ENCODE measurements around the gene PTPRJ. TPM values are rescaled to one million over a fixed set of nuclear protein-coding genes. Genes with fewer than 3 reads are reported as not detected.

Gene PTPRJ
- total RNA-seq, 1 donor from 2014 or later: 22.9 TPM

- no peaks in the 10 kb centered on the region for H3K36me3 ChIP-seq (ENCODE audit: insufficient read depth, low read length)
- DNase-seq (ENCODE audit: low read depth): no peak
- H3K9ac ChIP-seq (ENCODE audit: low read length): no peak overlapping the region
- no peak for FAIRE-seq
- Mint-ChIP-seq H3K36me3 (ENCODE audit: low read depth, unreplicated experiment) (no peaks in the 10 kb centered on the region), H3K27me3 (ENCODE audit: low read depth, unreplicated experiment) (no peaks in the 10 kb centered on the region), H3K4me3 (ENCODE audit: unreplicated experiment) (no peak overlapping the region), H3K9me3 (ENCODE audit: unreplicated experiment) (no peaks in the 10 kb centered on the region), H3K4me1 (ENCODE audit: low read depth, unreplicated experiment) (peaks cover 4% of the 10 kb centered on the region), H3K27ac (ENCODE audit: unreplicated experiment) (no peak overlapping the region)
- H2AFZ ChIP-seq (ENCODE audit: low read depth, low read length): no peak overlapping the region
- H3K27me3 ChIP-seq (ENCODE audit: insufficient read depth, low read length): no peaks in the 10 kb centered on the region
- no peak overlapping the region for H3K27ac ChIP-seq (ENCODE audit: low read depth, low read length)
- no peak overlapping the region for H3K4me3 ChIP-seq (ENCODE audit: insufficient read depth, low read depth, low read length)
- peaks cover 77% of the 10 kb centered on the region for H4K20me1 ChIP-seq (ENCODE audit: insufficient read depth, low read length)
- H3K4me2 ChIP-seq (ENCODE audit: low read length): no peak overlapping the region
- H3K9me3 ChIP-seq (ENCODE audit: insufficient read depth, low read depth, low read length): no peaks in the 10 kb centered on the region
- H3K4me1 ChIP-seq (ENCODE audit: insufficient read depth, low read length): no peaks in the 10 kb centered on the region
- peaks cover 73% of the 10 kb centered on the region for H3K79me2 ChIP-seq (ENCODE audit: insufficient read depth, low read length)
- TF ChIP-seq EZH2 (IDR thresholded peaks at IDR 0.05; ENCODE audit: insufficient read depth, low read length) (no peak), CTCF (IDR thresholded peaks at IDR 0.05; ENCODE audit: insufficient read depth, low read depth, low read length) (no peak)
These were observed 61.7 kb downstream of the PTPRJ start for GRCh38 chr11:48041877-48042695.

GRCh38 chr11:48043111-48043990 lies 63.0 kb downstream of the PTPRJ start:
- Histone ChIP-seq H3K27ac (ENCODE audit: low read depth, low read length) (no peak overlapping the region), H3K36me3 (ENCODE audit: insufficient read depth, low read length) (no peaks in the 10 kb centered on the region), H3K4me1 (ENCODE audit: insufficient read depth, low read length) (no peaks in the 10 kb centered on the region), H3K27me3 (ENCODE audit: insufficient read depth, low read length) (no peaks in the 10 kb centered on the region), H3K4me3 (ENCODE audit: insufficient read depth, low read depth, low read length) (no peak overlapping the region), H3K79me2 (ENCODE audit: insufficient read depth, low read length) (peaks cover 75% of the 10 kb centered on the region), H3K9me3 (ENCODE audit: insufficient read depth, low read depth, low read length) (no peaks in the 10 kb centered on the region), H4K20me1 (ENCODE audit: insufficient read depth, low read length) (peaks cover 75% of the 10 kb centered on the region), H2AFZ (ENCODE audit: low read depth, low read length) (no peak overlapping the region), H3K9ac (ENCODE audit: low read length) (no peak overlapping the region), H3K4me2 (ENCODE audit: low read length) (no peak overlapping the region)
- DNase-seq (ENCODE audit: low read depth) (no peak), FAIRE-seq (no peak)
- H3K4me3 Mint-ChIP-seq (ENCODE audit: unreplicated experiment): no peak overlapping the region
- no peak overlapping the region for H3K27ac Mint-ChIP-seq (ENCODE audit: unreplicated experiment)
- H3K36me3 Mint-ChIP-seq (ENCODE audit: low read depth, unreplicated experiment): no peaks in the 10 kb centered on the region
- no peaks in the 10 kb centered on the region for H3K27me3 Mint-ChIP-seq (ENCODE audit: low read depth, unreplicated experiment)
- no peaks in the 10 kb centered on the region for H3K9me3 Mint-ChIP-seq (ENCODE audit: unreplicated experiment)
- H3K4me1 Mint-ChIP-seq (ENCODE audit: low read depth, unreplicated experiment): peaks cover 4% of the 10 kb centered on the region
- TF ChIP-seq CTCF (IDR thresholded peaks at IDR 0.05; ENCODE audit: insufficient read depth, low read depth, low read length) (no peak), EZH2 (IDR thresholded peaks at IDR 0.05; ENCODE audit: insufficient read depth, low read length) (no peak)

Measured in astrocyte (in vitro differentiated cells and primary cell).